IPS DF 4.7 (cell line): ENCODE data around the gene HES5.

Experiments used
- DNase-seq: peaks from one replicate; pipeline ENCODE4 v3.0.0-alpha.2; 2013; ENCODE audit warnings: low spot score; ENCODE audit errors: extremely low read depth

The HES5 gene

GRCh38 chr1:2501041-2501819 is 28.8 kb downstream of the HES5 start:
- DNase-seq, result no peak

- no peak for DNase-seq
Measured at GRCh38 chr1:2499986-2500596, 30.0 kb downstream of the HES5 start.

DNA sequence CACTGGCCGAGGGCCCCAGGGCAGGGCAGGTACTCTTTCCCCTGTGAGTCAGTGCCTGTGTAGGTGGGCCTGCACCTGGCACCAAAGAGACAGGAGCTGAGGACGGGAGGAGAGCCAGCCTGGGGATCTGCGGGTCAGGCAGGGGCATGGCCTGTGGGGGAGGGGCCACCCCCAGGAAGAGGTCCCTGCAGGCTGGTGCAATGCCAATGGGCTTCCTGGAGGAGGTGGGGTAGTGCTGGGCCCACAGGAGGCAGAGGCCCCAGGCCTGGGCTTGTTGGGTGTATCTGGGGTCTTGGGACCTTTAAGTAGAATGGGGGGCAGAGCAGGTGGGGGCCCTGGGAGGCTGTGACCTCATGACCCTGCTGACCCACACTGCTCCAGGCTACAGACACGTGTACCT is 30.8 kb downstream of the HES5 start:
- no peak for DNase-seq

GRCh38 chr1:2498648-2499047 is 31.4 kb downstream of the HES5 start:
- DNase-seq, result no peak

DNA sequence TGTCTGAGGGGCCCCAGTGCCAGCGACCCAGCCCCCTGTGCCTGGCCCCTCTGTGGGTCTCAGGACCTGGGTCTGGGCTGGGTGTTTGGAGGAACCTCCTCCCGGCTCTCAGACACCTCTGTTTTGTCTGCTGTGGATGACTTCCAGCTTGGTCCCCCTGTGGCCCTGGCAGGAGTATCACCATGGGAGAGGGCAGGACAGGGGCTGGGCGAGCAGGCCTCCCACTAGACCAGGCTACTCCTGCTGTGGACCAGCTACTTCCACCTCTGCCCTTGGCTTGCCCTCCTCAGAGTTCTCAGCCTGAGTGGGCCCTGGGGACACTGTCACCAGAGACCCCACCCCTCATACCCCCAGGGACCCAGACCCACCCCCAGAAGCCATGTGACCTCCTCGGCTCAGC is 32.2 kb downstream of the HES5 start:
- no peak for DNase-seq

DNA sequence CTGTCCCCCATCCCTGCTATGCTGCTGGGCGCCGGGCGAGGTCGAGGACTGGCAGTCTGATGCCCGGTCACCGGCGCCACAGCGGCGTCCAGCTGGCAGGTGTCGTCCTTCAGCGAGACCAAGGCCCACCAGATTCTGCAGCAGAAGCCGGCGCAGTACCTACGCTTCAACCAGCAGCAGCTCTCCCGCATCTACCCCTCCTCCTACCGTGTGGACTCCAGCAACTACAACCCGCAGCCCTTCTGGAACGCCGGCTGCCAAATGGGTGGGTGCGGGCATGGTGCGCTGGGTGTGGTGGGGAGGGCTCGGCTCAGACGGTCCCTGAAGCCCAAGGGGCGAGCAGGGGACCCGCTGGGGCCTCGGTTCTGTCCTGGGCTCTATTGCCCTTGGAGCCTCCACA is 33.3 kb downstream of the HES5 start:
- no peak for DNase-seq

- DNase-seq, result no peak
Measured at GRCh38 chr1:2496087-2496622, 33.9 kb downstream of the HES5 start.

DNA sequence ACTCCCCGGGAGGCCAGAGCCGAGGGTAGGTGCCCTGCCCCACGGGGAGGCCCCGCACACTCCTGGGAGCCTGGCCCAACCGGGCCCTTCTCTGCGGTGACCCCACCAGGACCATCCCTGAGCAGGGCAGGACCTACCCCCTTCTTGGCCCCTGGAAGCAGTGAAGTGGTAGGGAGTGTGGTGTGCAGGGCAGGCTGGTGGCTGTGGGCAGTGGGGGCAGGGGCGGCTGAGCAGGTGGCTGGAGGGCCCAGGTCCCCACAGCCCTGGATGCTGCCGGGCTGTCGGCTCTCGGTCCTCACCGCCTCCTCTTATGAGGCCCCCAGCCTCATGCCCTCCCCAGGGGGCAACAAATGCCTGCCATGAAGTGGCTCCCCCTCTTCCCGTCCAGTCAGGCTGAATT is 34.5 kb downstream of the HES5 start:
- no peak for DNase-seq

GRCh38 chr1:2495026-2495425 is 35.0 kb downstream of the HES5 start:
- no peak for DNase-seq

- DNase-seq, result no peak
Measured at GRCh38 chr1:2494323-2494693, 35.8 kb downstream of the HES5 start.

DNA sequence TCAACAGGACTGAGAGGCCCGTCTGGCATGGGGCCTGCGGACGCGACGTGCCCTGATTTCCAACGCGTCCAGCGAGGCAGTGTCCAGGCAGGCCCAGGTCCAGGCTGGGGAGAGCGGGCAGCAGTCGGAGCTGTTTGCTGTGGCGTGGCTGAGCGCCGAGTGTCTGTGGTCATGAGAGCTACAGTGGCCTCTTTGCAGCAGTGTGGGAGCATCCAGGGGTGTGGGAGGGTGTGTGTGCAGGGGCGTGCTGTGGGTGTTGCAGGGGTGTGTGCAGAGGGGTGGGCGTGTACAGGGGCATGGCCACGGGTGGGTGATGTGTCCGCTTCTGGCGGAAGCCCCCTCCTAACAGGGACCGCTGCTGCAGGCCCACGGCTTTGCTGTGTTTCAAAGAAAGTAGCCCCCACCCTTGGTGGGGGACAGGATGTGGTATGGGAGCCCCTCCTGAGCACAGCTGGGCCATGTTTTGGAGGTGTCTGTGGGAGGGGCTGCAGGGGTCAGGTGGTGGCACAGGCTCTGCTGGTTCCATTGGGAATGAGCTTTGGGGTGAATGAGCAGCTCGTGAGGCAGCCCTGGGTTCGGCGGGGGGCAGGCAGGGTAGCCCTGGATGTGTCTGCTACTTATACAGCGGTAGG is 36.3 kb downstream of the HES5 start:
- DNase-seq, result no peak

GRCh38 chr1:2493218-2493617 is 36.8 kb downstream of the HES5 start:
- no peak for DNase-seq

GRCh38 chr1:2492091-2492490 is 38.0 kb downstream of the HES5 start:
- no peak for DNase-seq

DNA sequence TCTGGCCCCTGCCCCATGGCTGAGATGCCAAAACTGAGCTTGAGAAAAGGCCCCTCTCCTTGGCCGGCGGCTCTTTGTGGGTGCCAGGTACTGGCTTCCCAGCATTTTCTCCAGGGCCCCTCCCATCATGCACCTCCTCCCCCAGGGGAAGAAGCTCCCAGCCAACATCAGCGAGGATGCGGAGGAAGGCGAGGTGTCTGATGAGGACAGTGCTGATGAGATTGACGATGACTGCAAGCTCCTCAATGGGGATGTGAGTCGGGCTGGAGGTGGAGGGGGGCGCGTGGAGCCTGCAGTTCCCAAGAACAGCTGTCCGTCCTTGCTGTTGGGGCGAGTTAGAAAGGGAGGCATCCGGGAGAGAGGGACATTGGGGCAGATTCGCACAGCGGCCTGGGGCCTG is 40.4 kb downstream of the HES5 start:
- DNase-seq, result no peak

DNA sequence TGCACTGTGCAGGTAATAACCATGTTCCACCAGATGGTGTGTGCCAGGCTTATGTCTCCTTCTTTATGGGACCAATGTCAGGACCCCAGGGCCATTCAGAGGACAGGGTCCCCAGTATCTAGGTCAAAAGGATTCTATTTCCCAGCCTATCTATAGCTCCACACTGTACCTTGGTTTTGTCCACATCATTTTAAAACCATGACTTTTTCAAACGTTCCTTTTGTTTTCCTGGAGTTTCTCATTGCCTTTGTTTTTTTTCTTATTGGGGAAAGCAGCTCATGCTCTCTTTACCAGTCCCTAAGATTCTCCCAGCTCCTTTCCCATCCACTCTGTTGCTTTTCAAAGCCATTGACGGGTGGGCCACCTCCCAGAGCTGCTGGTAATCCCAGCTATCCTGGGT is 41.4 kb downstream of the HES5 start:
- DNase-seq, result no peak

DNA sequence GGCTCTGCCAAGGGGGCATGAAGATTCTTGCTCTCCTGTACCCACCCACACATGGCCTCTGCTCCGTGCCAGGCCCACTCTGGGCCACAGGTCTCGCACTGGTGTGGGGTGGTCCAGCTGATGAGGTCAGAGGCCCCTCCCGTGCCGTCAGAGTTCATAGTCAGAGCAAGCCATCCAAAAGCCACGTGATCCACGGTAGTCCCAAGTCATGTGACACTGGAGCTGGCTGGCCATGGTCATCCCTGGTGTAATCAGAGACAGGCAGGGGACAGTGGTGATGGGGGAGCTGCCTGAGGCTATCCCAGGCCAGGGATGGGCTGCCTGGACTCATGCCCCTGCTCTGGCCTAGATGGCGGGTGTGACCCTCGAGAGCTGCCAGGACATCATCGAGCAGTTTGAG is 43.5 kb downstream of the HES5 start:
- no peak for DNase-seq

DNA sequence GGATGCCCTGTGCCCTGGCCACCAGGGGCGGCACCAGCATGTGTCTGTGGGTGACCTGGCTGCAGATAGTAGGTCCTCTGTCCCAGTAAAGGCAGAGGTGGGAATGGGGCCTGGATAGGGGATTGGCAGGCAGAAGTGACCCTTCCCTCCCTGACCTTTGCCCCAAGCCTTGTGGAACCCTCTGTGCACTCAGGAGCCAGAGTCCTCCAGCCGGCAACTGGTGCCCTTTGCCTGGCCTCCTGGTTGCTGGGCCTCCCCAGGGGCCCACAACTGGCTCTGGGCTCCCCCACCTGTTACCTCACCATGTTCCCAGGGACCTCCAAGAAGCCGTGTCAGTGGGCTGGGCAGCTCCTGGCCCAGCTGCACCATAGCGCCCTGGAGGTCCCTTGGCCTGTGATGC is 44.0 kb downstream of the HES5 start:
- DNase-seq, result no peak

DNA sequence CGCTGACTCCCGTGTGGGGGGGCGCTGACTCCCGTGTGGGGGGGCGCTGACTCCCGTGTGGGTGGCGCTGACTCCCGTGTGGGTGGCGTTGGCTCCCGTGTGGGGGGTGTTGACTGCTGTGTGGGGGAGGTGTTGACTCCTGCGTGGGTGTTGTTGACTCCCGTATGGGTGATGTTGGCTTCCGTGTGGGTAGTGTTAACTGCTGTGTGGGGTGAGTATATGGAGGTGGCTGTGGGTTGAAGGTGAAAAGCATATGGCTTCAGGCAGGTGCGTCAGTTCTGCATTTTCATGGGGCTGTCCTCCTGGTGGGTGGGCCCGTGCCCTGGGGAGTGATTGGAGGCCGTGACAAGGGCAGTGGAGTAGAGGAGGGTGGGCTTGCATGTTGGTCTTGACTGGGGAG is 46.1 kb downstream of the HES5 start:
- DNase-seq, result no peak

GRCh38 chr1:2483026-2483425 is 47.0 kb downstream of the HES5 start:
- no peak for DNase-seq

DNA sequence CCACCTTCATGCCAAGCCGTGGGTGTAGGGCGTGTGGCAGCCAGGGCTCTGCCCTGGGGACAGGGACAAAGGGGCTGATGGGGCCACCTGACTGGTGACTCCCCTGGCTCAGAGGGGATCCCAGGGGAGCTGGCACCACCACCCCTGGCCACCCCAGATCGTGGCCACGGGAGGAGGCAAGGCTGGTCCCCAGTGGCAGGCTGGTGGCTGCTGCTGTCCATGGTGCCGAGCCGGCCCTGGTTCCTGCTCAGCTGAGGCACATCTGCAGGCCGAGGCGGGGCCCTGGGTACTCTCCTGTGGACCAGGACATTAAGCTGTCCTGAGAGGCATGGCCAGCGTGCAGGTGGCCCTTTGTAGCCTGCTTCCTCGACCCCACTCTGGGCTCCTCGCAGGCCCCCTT is 47.5 kb downstream of the HES5 start:
- no peak for DNase-seq

DNA sequence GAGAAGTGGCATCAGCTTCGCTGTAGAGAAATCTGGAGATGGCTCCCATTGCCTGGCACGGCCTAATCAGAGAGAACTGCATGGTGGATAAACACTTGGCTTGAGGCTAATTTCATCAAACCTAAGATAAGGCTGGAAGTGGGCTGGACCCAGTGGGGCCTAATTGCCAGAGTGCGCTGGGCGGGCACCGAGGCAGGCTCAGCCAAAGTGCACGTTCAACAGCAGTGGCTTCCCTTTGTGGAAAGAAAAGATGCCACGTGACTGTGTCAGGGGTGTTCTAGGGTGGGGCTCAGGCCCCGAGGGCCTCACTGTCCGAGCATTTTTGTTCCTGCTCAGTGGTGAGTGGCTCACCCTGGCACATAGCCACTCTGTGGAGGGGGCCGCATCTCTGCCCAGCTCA is 48.2 kb downstream of the HES5 start:
- DNase-seq, result no peak

DNA sequence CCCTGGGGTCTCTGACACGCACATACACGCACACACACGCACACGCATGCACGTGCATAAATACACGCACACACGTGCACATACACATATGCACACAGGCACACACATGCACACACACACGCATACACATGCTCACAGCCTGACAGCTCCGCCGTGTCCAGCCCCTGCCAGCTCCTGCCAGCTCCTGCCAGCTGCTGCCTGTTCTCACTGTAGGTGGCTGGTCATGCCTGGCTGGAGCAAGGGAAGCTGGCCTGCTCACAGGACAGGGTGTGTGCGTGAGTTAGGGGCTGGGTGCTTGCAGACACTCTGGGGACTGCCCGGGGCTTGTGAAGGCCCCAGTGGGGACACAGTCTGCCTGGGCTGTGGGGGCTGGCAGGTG is 49.1 kb downstream of the HES5 start:
- no peak for DNase-seq
